GM23248 (cell line): ENCODE measurements around the gene CCDC47.

ENCODE experiments used
- EZH2 ChIP-seq: fragments of 200-600 bp; sonication (generic); IDR thresholded peaks from 2 replicates; pipeline ENCODE4 v1.6.1; 2018; ENCODE audit warnings: antibody characterized with exemption, mild to moderate bottlenecking; ENCODE audit not compliant: insufficient read depth, poor library complexity, severe bottlenecking
- EZH2phosphoT487 ChIP-seq: fragments of 200-600 bp; sonication (generic); IDR thresholded peaks from 2 replicates; pipeline ENCODE4 v1.6.1; 2018; ENCODE audit warnings: antibody characterized with exemption, moderate library complexity, mild to moderate bottlenecking, low read depth; ENCODE audit not compliant: insufficient read depth

- TF ChIP-seq EZH2 (no peak), EZH2phosphoT487 (no peak)
These were observed 70.7 kb downstream of the CCDC47 start for GRCh38 chr17:63702721-63703015.
